ENCODE data around the gene EXOC6B. TPM values are rescaled to one million over a fixed set of nuclear protein-coding genes. Genes with fewer than 3 reads are reported as not detected.
A peak's percentile ranks its signal among the peaks of the same experiment; 100 is the strongest.

EXOC6B gene
- total and polyA plus RNA-seq, 7 donors, result 4.4 to 26.8 (median 14.1) TPM

GRCh38 chr2:72185206-72185605 is 640.6 kb downstream of the EXOC6B start:
- ATAC-seq (no peak), DNase-seq (no peak)
- intact Hi-C loops (cut with DNase I), result loop anchor here in 1 of 2 donors (10.0 kb wide), 1 partner anchor 390 kb away; no protein-coding TSS in a partner anchor
- H3K4me3 ChIP-seq, result no peak overlapping the region
- WGBS, 3 donors, result 71 to 76% (median 73%) methylated on average over 1 of the region's 1 CpG
- no peaks in the 10 kb centered on the region for H3K9me3 ChIP-seq
- H3K4me1 ChIP-seq, result no peaks in the 10 kb centered on the region
- no peak for TF ChIP-seq CTCF (IDR thresholded peaks at IDR 0.05)
- H3K27me3 ChIP-seq (ENCODE audit: insufficient read depth in 3 of 3, low read length in 2 of 3), result no peaks in the 10 kb centered on the region
- no peaks in the 10 kb centered on the region for H3K36me3 ChIP-seq (ENCODE audit: insufficient read depth in 1 of 2, low read depth in 1 of 2)
- H3K27ac ChIP-seq, result no peak overlapping the region

GRCh38 chr2:72183466-72183865 is 642.4 kb downstream of the EXOC6B start:
- Histone ChIP-seq H3K4me3 (no peak overlapping the region), H3K4me1 (no peaks in the 10 kb centered on the region), H3K36me3 (ENCODE audit: insufficient read depth in 1 of 2, low read depth in 1 of 2) (peaks cover 4 to 13% of the 10 kb centered on the region in 2 donors), H3K27ac (no peak overlapping the region), H3K27me3 (ENCODE audit: insufficient read depth in 3 of 3, low read length in 2 of 3) (no peaks in the 10 kb centered on the region), H3K9me3 (no peaks in the 10 kb centered on the region)
- intact Hi-C loops (cut with DNase I), result loop anchor here in 1 of 2 donors (10.0 kb wide), 1 partner anchor 391 kb away; no protein-coding TSS in a partner anchor
- no peak for TF ChIP-seq CTCF (IDR thresholded peaks at IDR 0.05)
- 95 to 96% (median 96%) methylated on average over 2 of the region's 2 CpGs for WGBS, 3 donors
- DNase-seq (no peak), ATAC-seq (no peak)

GRCh38 chr2:72183016-72183415 is 642.8 kb downstream of the EXOC6B start:
- no peaks in the 10 kb centered on the region for H3K4me1 ChIP-seq
- intact Hi-C loops (cut with DNase I), result loop anchor here in 1 of 2 donors (10.0 kb wide), 1 partner anchor 392 kb away; no protein-coding TSS in a partner anchor
- no peak for ATAC-seq
- no peak overlapping the region for H3K4me3 ChIP-seq
- H3K36me3 ChIP-seq (ENCODE audit: insufficient read depth in 1 of 2, low read depth in 1 of 2), result peaks cover 4 to 17% of the 10 kb centered on the region in 2 donors
- no peaks in the 10 kb centered on the region for H3K9me3 ChIP-seq
- no peak for TF ChIP-seq CTCF (IDR thresholded peaks at IDR 0.05)
- DNase-seq, result no peak
- no peak overlapping the region for H3K27ac ChIP-seq
- no peaks in the 10 kb centered on the region for H3K27me3 ChIP-seq (ENCODE audit: insufficient read depth in 3 of 3, low read length in 2 of 3)

- no peak overlapping the region for H3K27ac ChIP-seq
- no peaks in the 10 kb centered on the region for H3K9me3 ChIP-seq
- no peaks in the 10 kb centered on the region for H3K4me1 ChIP-seq
- DNase-seq (peak; percentile 38 to 64), ATAC-seq (no peak)
- intact Hi-C loops (cut with DNase I), result loop anchor here in 1 of 2 donors (10.0 kb wide), 1 partner anchor 392 kb away; no protein-coding TSS in a partner anchor
- TF ChIP-seq CTCF (IDR thresholded peaks at IDR 0.05), result no peak
- H3K36me3 ChIP-seq (ENCODE audit: insufficient read depth in 1 of 2, low read depth in 1 of 2), result peaks cover 4 to 22% of the 10 kb centered on the region in 2 donors
- H3K4me3 ChIP-seq, result no peak overlapping the region
- 64 to 77% (median 69%) methylated on average over 4 of the region's 4 CpGs for WGBS, 3 donors
- no peaks in the 10 kb centered on the region for H3K27me3 ChIP-seq (ENCODE audit: insufficient read depth in 3 of 3, low read length in 2 of 3)
These were observed 643.3 kb downstream of the EXOC6B start for GRCh38 chr2:72182547-72182946.

GRCh38 chr2:72181616-72182015 is 644.2 kb downstream of the EXOC6B start:
- TF ChIP-seq CTCF (IDR thresholded peaks at IDR 0.05), result no peak
- intact Hi-C loops (cut with DNase I), result loop anchor here in 1 of 2 donors (10.0 kb wide), 1 partner anchor 393 kb away; no protein-coding TSS in a partner anchor
- peaks cover 6 to 30% of the 10 kb centered on the region in 2 donors for H3K36me3 ChIP-seq (ENCODE audit: insufficient read depth in 1 of 2, low read depth in 1 of 2)
- WGBS, 3 donors, result 86 to 94% (median 91%) methylated on average over 2 of the region's 2 CpGs
- H3K4me3 ChIP-seq, result no peak overlapping the region
- H3K9me3 ChIP-seq, result no peaks in the 10 kb centered on the region
- ATAC-seq (no peak), DNase-seq (no peak)
- H3K27me3 ChIP-seq (ENCODE audit: insufficient read depth in 3 of 3, low read length in 2 of 3), result no peaks in the 10 kb centered on the region
- H3K4me1 ChIP-seq, result no peaks in the 10 kb centered on the region
- no peak overlapping the region for H3K27ac ChIP-seq
